PC-3 (cell line): ENCODE data around the gene CRADD. TPM values are rescaled to one million over a fixed set of nuclear protein-coding genes. Genes with fewer than 3 reads are reported as not detected.

Experiments
- ATAC-seq: fragments of 200-7000 bp; cut with Tn5 transposase; 2 replicates; pipeline ENCODE4 v1.9.1; 2020; ENCODE audit warnings: mild to moderate bottlenecking, moderate library complexity
- BruUV-seq: library from RNA; stranded (reverse); fragments of 400-500 nt; replicated peaks from 2 replicates; lab custom pipeline; 2021; lab: Mats Ljungman, UMichigan
- CTCF ChIA-PET: fragments of 300-600 bp; sonication (Branson Sonifier 250); formaldehyde crosslinking; loops from one replicate; lab custom pipeline; 2022; ENCODE audit warnings: antibody characterized with exemption; lab: Charles Lee
- POLR2A ChIA-PET: fragments of 300-600 bp; sonication (Branson Sonifier 250); formaldehyde crosslinking; loops from one replicate; lab custom pipeline; 2022; ENCODE audit warnings: antibody characterized with exemption; ENCODE audit not compliant: unreplicated experiment; lab: Charles Lee
- DNase-seq: peaks from one replicate; pipeline ENCODE4 v3.0.0-alpha.2; 2015
- H2AFZ ChIP-seq: fragments of 300-600 bp; sonication (generic); 2 replicates; pipeline ENCODE4 v1.6.0; 2016; ENCODE audit warnings: antibody characterized with exemption, low read length
- H3F3A ChIP-seq: fragments of 300-600 bp; sonication (generic); one replicate; pipeline ENCODE4 v1.6.0; 2017; ENCODE audit warnings: antibody characterized with exemption, low read length, control low read depth, mild to moderate bottlenecking; ENCODE audit not compliant: unreplicated experiment
- H3K27ac ChIP-seq: fragments of 300-600 bp; sonication (generic); 2 replicates; pipeline ENCODE4 v1.5.1; 2016; ENCODE audit warnings: mild to moderate bottlenecking, low read length
- H3K27me3 ChIP-seq: fragments of 300-600 bp; sonication (generic); 2 replicates; pipeline ENCODE4 v1.6.1; 2016; ENCODE audit warnings: low read length, mixed read lengths
- H3K36me3 ChIP-seq: fragments of 300-600 bp; sonication (generic); 2 replicates; pipeline ENCODE4 v1.6.1; 2016; ENCODE audit warnings: low read depth, mixed run types, low read length, mixed read lengths
- H3K4me1 ChIP-seq: fragments of 300-600 bp; sonication (generic); 2 replicates; pipeline ENCODE4 v1.5.1; 2016; ENCODE audit warnings: low read length; ENCODE audit not compliant: insufficient read depth
- H3K4me2 ChIP-seq: fragments of 300-600 bp; sonication (generic); 2 replicates; pipeline ENCODE4 v1.6.0; 2016; ENCODE audit warnings: low read length
- H3K4me3 ChIP-seq: fragments of 300-600 bp; sonication (generic); 2 replicates; pipeline ENCODE4 v1.5.1; 2016; ENCODE audit warnings: mild to moderate bottlenecking, low read length, mixed read lengths
- H3K79me2 ChIP-seq: fragments of 300-600 bp; sonication (generic); 2 replicates; pipeline ENCODE4 v1.6.1; 2017; ENCODE audit warnings: low read length, mixed read lengths
- H3K9ac ChIP-seq: fragments of 300-600 bp; sonication (generic); 2 replicates; pipeline ENCODE4 v1.6.0; 2016; ENCODE audit warnings: mild to moderate bottlenecking, low read length
- H3K9me2 ChIP-seq: fragments of 300-600 bp; sonication (generic); replicated peaks from 2 replicates; pipeline ENCODE4 v1.6.1; 2016; ENCODE audit warnings: mixed run types, low read length, mixed read lengths
- H3K9me3 ChIP-seq: fragments of 300-600 bp; sonication (generic); 2 replicates; pipeline ENCODE4 v1.6.1; 2016; ENCODE audit warnings: low read length, mixed read lengths
- H4K20me1 ChIP-seq: fragments of 300-600 bp; sonication (generic); 2 replicates; pipeline ENCODE4 v1.6.1; 2016; ENCODE audit warnings: low read length, mixed read lengths
- EZH2 ChIP-seq: fragments of 300-600 bp; sonication (generic); IDR thresholded peaks from one replicate; pipeline ENCODE4 v1.6.1; 2017; ENCODE audit warnings: antibody characterized with exemption, mild to moderate bottlenecking, low read length; ENCODE audit not compliant: unreplicated experiment
- EZH2phosphoT487 ChIP-seq: fragments of 300-600 bp; sonication (generic); IDR thresholded peaks from 2 replicates; pipeline ENCODE4 v1.6.1; 2018; ENCODE audit warnings: mild to moderate bottlenecking, antibody characterized with exemption, low read length, borderline replicate concordance
- intact Hi-C: fragments of 100-400 bp; cut with micrococcal nuclease; formaldehyde crosslinking; loops from 2 replicates; pipeline ENCODE4 v1.9.0; 2023
- total RNA-seq: library from RNA; depleted of rRNA; stranded (reverse); fragments of >200 nt; gene quantifications from 2 replicates; pipeline ENCODE4 v1.2.3, GENCODE V29; 2014
- TF ChIP-seq, protein P1 (sequence below): fragments of 300-600 bp; sonication (generic); conservative IDR thresholded peaks from 2 replicates; pipeline ENCODE4 v1.5.1; 2017; ENCODE audit warnings: antibody characterized with exemption, low read depth, mild to moderate bottlenecking, low read length

The CRADD gene
- total RNA-seq, 1 experiment from 2014 or later = 11.4 TPM

DNA sequence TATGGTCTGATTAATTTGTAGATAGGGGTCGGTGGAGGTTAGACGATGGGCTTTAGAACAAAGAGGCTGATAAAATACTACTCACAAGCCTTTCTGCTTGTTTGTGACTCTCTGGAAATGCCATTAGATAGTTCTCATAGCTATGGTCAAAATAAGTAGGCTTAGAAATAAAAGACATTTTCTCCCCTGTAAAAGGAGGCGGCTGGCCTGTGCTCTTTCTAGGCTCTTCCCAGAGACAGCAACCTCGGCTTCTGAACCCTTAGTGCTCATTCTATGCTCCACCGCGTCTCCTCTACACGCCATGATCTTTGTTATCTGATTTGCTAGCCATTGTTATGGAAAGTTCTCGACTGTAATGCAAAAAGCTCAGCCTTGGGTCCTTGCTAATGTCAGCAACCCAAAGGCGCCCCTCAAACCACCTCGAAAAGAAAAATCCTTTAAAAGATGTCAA is 64.5 kb downstream of the CRADD start:
- Histone ChIP-seq H3K9ac (peak overlapping the region; percentile 83), H3K4me2 (peak overlapping the region; percentile 96), H3K4me3 (peak overlapping the region; percentile 81), H3K4me1 (peaks cover 22% of the 10 kb centered on the region), H3K27me3 (no peaks in the 10 kb centered on the region), H4K20me1 (no peaks in the 10 kb centered on the region), H3K9me2 (no peaks in the 10 kb centered on the region), H2AFZ (peak overlapping the region; percentile 93), H3K9me3 (no peaks in the 10 kb centered on the region), H3F3A (no peaks in the 10 kb centered on the region), H3K27ac (peak overlapping the region; percentile 78), H3K36me3 (no peaks in the 10 kb centered on the region), H3K79me2 (no peaks in the 10 kb centered on the region)
- POLR2A ChIA-PET = interaction anchor here (0.7 to 1.0 kb wide), 3 partner anchors 117 to 246 kb away, joined by 3 to 5 read pairs (median 4); no protein-coding TSS in a partner anchor
- ATAC-seq = peak; percentile 40
- BruUV-seq = TSS peak; percentile 88
- intact Hi-C loops = loop anchor here (1.0 to 2.0 kb wide), 6 partner anchors 43 to 239 kb away; no protein-coding TSS in a partner anchor
- peak; percentile 45 for DNase-seq
- CTCF ChIA-PET = interaction anchor here (0.5 to 1.8 kb wide), 5 partner anchors 21 to 360 kb away, joined by 3 to 11 read pairs (median 4); no protein-coding TSS in a partner anchor
- TF ChIP-seq, protein P1, sequence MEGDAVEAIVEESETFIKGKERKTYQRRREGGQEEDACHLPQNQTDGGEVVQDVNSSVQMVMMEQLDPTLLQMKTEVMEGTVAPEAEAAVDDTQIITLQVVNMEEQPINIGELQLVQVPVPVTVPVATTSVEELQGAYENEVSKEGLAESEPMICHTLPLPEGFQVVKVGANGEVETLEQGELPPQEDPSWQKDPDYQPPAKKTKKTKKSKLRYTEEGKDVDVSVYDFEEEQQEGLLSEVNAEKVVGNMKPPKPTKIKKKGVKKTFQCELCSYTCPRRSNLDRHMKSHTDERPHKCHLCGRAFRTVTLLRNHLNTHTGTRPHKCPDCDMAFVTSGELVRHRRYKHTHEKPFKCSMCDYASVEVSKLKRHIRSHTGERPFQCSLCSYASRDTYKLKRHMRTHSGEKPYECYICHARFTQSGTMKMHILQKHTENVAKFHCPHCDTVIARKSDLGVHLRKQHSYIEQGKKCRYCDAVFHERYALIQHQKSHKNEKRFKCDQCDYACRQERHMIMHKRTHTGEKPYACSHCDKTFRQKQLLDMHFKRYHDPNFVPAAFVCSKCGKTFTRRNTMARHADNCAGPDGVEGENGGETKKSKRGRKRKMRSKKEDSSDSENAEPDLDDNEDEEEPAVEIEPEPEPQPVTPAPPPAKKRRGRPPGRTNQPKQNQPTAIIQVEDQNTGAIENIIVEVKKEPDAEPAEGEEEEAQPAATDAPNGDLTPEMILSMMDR = no peak
- no peak for TF ChIP-seq EZH2phosphoT487
- no peak for TF ChIP-seq EZH2

DNA sequence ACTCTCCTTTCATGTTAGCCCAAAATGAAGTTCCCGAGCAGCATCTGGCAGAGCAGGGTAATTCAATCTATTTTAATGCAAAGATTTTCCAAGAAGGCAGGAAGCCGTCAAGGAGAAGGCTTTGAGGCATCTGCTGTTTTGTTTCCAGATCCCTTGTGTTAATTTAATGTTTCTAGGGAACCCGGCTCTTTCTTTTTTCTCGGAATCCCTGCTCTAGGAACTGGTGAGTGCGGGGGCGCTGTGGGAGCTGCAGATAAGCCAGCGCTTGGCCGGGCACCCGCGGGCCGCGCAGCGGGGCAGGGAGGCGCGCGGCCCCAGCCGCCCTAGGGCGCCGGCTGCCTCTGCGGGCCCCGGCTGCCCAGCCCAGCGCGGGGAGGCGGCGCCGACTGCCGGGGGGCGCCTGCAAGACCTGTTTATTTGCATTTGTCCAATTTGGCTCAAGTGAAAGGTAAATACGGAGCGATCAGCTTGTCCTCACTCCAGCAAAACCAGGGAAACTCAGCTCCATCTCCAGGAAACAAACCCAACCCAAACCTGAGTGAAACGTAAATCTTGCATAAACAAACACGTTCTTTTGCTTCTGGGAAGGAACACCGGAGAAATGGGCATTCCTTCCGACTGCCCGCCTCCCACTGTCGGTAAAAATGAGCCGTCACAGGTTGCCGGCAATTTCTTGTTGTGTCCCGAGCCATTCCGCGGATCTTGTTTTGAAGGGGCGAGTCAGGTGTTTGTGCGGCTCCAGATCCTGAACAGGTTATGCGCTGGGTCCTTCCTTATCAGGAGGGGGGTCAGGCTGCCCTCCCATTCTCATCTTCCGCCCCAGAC is 65.1 kb downstream of the CRADD start:
- TF ChIP-seq EZH2 = no peak
- TF ChIP-seq, protein P1 = peak; percentile 50; the same call in 1 of the 2 replicates
- Histone ChIP-seq H3F3A (no peaks in the 10 kb centered on the region), H3K4me3 (peak overlapping the region; percentile 81), H3K27ac (peak overlapping the region; percentile 78), H2AFZ (peak overlapping the region; percentile 93), H3K36me3 (no peaks in the 10 kb centered on the region), H3K4me2 (peak overlapping the region; percentile 96), H3K27me3 (no peaks in the 10 kb centered on the region), H4K20me1 (no peaks in the 10 kb centered on the region), H3K79me2 (no peaks in the 10 kb centered on the region), H3K9me2 (no peaks in the 10 kb centered on the region), H3K9ac (peak overlapping the region; percentile 83), H3K4me1 (peaks cover 22% of the 10 kb centered on the region), H3K9me3 (no peaks in the 10 kb centered on the region)
- ATAC-seq (peak; percentile 95), DNase-seq (peak; percentile 76)
- CTCF ChIA-PET = interaction anchor here (0.5 to 1.8 kb wide), 7 partner anchors 21 to 360 kb away, joined by 3 to 11 read pairs (median 4); partner anchors contain the start of gene SOCS2
- TSS peak; percentile 71 for BruUV-seq
- POLR2A ChIA-PET = interaction anchor here (0.7 to 1.0 kb wide), 4 partner anchors 117 to 344 kb away, joined by 3 to 5 read pairs (median 4); no protein-coding TSS in a partner anchor
- intact Hi-C loops = loop anchor here (1.0 to 2.0 kb wide), 4 partner anchors 64 to 172 kb away; no protein-coding TSS in a partner anchor
